ENCODE data around the gene ARHGAP26.
A peak's percentile ranks its signal among the peaks of the same experiment; 100 is the strongest.

The ARHGAP26 gene

GRCh38 chr5:142881076-142881783 is 111.1 kb downstream of the ARHGAP26 start:
- DNase-seq: peak; percentile 29

GRCh38 chr5:142881784-142882126 is 111.6 kb downstream of the ARHGAP26 start:
- DNase-seq: no peak

GRCh38 chr5:142883025-142883424 is 112.8 kb downstream of the ARHGAP26 start:
- no peak for DNase-seq

GRCh38 chr5:142883438-142883837 is 113.3 kb downstream of the ARHGAP26 start:
- no peak for DNase-seq

- no peak for DNase-seq
Measured at GRCh38 chr5:142884029-142884428, 113.9 kb downstream of the ARHGAP26 start.

- no peak for DNase-seq
Measured at GRCh38 chr5:142886211-142886610, 116.0 kb downstream of the ARHGAP26 start.

GRCh38 chr5:142886956-142887355 is 116.8 kb downstream of the ARHGAP26 start:
- DNase-seq: no peak

- peak; percentile 29 for DNase-seq
Measured at GRCh38 chr5:142888469-142889085, 118.4 kb downstream of the ARHGAP26 start.

GRCh38 chr5:142892021-142892420 is 121.8 kb downstream of the ARHGAP26 start:
- DNase-seq: no peak

GRCh38 chr5:142894315-142894714 is 124.1 kb downstream of the ARHGAP26 start:
- DNase-seq: no peak

- no peak for DNase-seq
Measured at GRCh38 chr5:142894749-142895148, 124.6 kb downstream of the ARHGAP26 start.

GRCh38 chr5:142896325-142897007 is 126.3 kb downstream of the ARHGAP26 start:
- no peak for DNase-seq

GRCh38 chr5:142897328-142897727 is 127.2 kb downstream of the ARHGAP26 start:
- no peak for DNase-seq

- no peak for DNase-seq
Measured at GRCh38 chr5:142900927-142901326, 130.8 kb downstream of the ARHGAP26 start.

- DNase-seq: no peak
Measured at GRCh38 chr5:142901476-142902185, 131.5 kb downstream of the ARHGAP26 start.

- DNase-seq: no peak
Measured at GRCh38 chr5:142902186-142902965, 132.2 kb downstream of the ARHGAP26 start.

- no peak for DNase-seq
Measured at GRCh38 chr5:142904416-142904815, 134.2 kb downstream of the ARHGAP26 start.

- DNase-seq: no peak
Measured at GRCh38 chr5:142905348-142905747, 135.2 kb downstream of the ARHGAP26 start.

GRCh38 chr5:142906863-142907671 is 136.9 kb downstream of the ARHGAP26 start:
- DNase-seq: no peak

- DNase-seq: no peak
Measured at GRCh38 chr5:142908659-142909058, 138.5 kb downstream of the ARHGAP26 start.

- no peak for DNase-seq
Measured at GRCh38 chr5:142910128-142910527, 140.0 kb downstream of the ARHGAP26 start.

- DNase-seq: no peak
Measured at GRCh38 chr5:142911170-142911569, 141.0 kb downstream of the ARHGAP26 start.

Data from CD4-positive, alpha-beta T cell treated with Interleukin-4 for 4 hours (primary cell).